ENCODE data around the gene VEPH1.

VEPH1 gene

DNA sequence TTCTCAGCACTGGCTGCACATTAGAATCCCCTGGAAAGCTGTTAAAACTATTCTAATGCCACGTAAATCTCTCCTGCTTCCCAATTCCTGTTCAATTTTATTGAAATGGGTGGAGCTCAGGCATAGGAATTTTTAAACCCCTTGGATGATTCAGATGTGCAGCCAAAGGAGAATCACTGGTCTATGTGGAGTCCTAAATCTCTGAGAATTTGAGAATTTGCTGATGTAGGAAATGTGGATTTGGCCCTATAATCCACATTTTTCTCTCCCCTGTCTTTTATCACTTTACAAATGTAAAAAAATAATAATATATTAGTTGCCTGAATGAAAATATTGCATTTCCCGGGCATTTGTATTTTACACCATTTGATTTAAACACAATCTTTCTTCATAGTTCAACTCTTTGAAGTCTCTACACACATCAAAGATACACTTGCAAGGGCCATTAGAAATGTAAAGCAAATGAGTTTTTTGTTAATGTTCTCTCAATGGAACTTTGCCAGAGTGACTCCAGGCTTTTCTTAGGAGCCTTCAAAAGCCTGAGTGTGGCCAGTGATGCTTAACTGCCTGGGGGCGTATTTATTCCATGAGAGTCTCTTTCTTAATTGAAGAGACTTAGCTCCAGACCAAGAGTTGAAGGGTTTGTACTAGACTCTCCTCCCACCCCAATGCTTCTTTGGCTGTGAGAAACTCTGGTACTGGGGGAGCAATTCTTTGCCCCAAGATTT, 115.3 kb downstream of the VEPH1 start:
- H3K27ac ChIP-seq = no peak overlapping the region
- no peaks in the 10 kb centered on the region for H3K36me3 ChIP-seq (replicated peaks)
- DNase-seq = no peak
- TF ChIP-seq, protein P1, sequence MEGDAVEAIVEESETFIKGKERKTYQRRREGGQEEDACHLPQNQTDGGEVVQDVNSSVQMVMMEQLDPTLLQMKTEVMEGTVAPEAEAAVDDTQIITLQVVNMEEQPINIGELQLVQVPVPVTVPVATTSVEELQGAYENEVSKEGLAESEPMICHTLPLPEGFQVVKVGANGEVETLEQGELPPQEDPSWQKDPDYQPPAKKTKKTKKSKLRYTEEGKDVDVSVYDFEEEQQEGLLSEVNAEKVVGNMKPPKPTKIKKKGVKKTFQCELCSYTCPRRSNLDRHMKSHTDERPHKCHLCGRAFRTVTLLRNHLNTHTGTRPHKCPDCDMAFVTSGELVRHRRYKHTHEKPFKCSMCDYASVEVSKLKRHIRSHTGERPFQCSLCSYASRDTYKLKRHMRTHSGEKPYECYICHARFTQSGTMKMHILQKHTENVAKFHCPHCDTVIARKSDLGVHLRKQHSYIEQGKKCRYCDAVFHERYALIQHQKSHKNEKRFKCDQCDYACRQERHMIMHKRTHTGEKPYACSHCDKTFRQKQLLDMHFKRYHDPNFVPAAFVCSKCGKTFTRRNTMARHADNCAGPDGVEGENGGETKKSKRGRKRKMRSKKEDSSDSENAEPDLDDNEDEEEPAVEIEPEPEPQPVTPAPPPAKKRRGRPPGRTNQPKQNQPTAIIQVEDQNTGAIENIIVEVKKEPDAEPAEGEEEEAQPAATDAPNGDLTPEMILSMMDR (IDR thresholded peaks at IDR 0.05; ENCODE audit: low read depth, low read length, missing control alignments) = no peak
- H3K4me3 ChIP-seq (ENCODE audit: low read depth, low read length) = no peak overlapping the region
- no peaks in the 10 kb centered on the region for H3K27me3 ChIP-seq (replicated peaks)
- in situ Hi-C loops (cut with HindIII; ENCODE audit: low pct_ligation_motif_present, low sequenced_read_pairs) = no loop called here

DNA sequence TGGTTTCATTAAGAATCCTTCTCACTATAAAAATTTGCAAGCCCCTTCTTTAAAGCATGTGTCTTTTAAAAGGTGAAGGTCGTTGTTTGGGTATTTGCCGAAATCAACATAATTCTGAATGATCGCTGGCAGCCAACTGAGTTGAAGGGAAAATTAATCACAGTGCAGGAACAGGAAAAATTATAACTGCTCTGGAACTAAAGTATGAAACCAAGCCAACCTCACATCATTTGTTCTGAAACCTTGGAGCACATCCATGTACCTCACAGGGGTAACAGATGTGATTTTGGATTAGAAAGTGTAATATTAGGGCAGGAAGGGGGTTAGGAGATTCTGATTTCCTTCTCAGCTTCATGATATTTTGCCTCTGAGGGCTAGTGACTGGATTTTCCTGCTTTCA, 118.7 kb downstream of the VEPH1 start:
- DNase-seq = no peak
- in situ Hi-C loops (cut with HindIII; ENCODE audit: low pct_ligation_motif_present, low sequenced_read_pairs) = no loop called here
- H3K36me3 ChIP-seq (replicated peaks) = no peaks in the 10 kb centered on the region
- no peaks in the 10 kb centered on the region for H3K27me3 ChIP-seq (replicated peaks)
- no peak overlapping the region for H3K27ac ChIP-seq
- H3K4me3 ChIP-seq (ENCODE audit: low read depth, low read length) = no peak overlapping the region
- TF ChIP-seq, protein P1 (IDR thresholded peaks at IDR 0.05; ENCODE audit: low read depth, low read length, missing control alignments) = no peak

DNA sequence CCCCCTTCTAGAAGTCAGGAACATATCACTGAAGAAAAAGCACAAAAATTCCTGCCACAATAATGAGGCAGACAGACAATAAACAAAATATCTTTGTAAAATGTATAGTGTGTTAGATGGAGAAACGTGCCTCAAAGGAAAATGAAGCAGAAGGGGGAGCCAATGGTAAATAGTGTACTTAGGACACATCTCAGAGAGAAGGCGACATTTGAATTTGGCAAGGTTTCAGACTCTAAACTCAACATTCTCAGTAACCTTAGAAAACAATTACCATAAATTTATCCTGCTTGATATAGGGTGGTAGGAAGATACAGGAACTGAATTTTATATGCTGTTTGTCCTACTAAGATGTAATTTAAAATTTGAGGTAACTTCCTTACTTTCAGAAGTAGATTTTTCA, 119.2 kb downstream of the VEPH1 start:
- TF ChIP-seq, protein P1 (IDR thresholded peaks at IDR 0.05; ENCODE audit: low read depth, low read length, missing control alignments) = no peak
- H3K4me3 ChIP-seq (ENCODE audit: low read depth, low read length) = no peak overlapping the region
- in situ Hi-C loops (cut with HindIII; ENCODE audit: low pct_ligation_motif_present, low sequenced_read_pairs) = no loop called here
- DNase-seq = no peak
- no peak overlapping the region for H3K27ac ChIP-seq
- no peaks in the 10 kb centered on the region for H3K36me3 ChIP-seq (replicated peaks)
- H3K27me3 ChIP-seq (replicated peaks) = no peaks in the 10 kb centered on the region

DNA sequence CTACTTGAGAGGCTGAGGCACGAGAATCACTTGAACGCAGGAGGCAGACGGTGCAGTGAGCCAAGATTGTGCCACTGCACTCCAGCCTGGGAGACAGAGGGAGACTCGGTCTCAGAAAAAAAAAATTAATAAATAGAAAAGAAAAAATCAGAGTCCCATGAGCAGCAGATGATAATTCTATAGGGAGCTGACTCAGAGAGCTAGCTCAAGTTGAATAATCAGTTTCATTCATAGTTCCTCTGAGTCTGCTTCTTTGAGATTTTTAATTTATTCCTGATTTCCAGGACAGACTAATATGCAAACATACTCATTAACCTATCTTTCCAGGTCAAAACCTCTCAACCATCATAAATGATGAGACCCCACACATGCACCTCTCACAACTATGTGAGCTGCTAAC, 121.6 kb downstream of the VEPH1 start:
- Histone ChIP-seq H3K36me3 (replicated peaks) (no peaks in the 10 kb centered on the region), H3K27me3 (replicated peaks) (no peaks in the 10 kb centered on the region), H3K4me3 (ENCODE audit: low read depth, low read length) (no peak overlapping the region), H3K27ac (no peak overlapping the region)
- TF ChIP-seq, protein P1 (IDR thresholded peaks at IDR 0.05; ENCODE audit: low read depth, low read length, missing control alignments) = no peak
- in situ Hi-C loops (cut with HindIII; ENCODE audit: low pct_ligation_motif_present, low sequenced_read_pairs) = no loop called here
- DNase-seq = no peak

DNA sequence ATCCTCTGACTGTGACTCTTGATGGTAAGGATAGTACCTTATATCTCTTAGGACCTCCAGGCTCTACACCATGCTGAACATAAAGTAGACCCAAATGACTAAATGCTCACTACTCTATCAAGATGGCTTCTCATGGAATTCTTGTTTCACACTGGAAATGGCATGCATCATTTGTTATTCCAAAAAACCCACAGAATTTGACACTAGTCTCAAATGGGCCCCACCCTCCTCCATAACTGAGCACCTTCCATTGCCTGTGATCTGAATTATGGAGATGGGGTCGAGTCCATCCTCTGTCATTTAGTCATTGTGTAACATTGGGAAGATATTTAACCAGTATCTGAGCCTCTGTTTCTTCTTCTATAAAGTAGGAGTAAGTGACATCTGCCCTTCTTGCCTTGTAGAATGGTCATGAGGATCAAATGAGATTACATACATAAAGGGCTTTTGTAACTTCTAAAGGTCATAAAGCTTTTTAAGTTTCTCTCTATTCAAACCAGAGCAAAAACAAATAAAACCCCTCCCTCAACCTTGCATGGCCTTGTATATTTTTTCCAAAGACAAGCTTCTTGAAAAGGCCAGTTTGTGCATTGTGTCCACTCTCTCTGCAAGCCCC, 123.6 kb downstream of the VEPH1 start:
- in situ Hi-C loops (cut with HindIII; ENCODE audit: low pct_ligation_motif_present, low sequenced_read_pairs) = no loop called here
- no peak overlapping the region for H3K27ac ChIP-seq
- TF ChIP-seq, protein P1 (IDR thresholded peaks at IDR 0.05; ENCODE audit: low read depth, low read length, missing control alignments) = no peak
- no peaks in the 10 kb centered on the region for H3K27me3 ChIP-seq (replicated peaks)
- H3K4me3 ChIP-seq (ENCODE audit: low read depth, low read length) = no peak overlapping the region
- no peaks in the 10 kb centered on the region for H3K36me3 ChIP-seq (replicated peaks)
- DNase-seq = no peak

Data from brain microvascular endothelial cell (primary cell).